Stimulated activated CD4-positive, alpha-beta T cell treated with anti-CD3 and anti-CD28 coated beads, Interleukin-1b, Interleukin-23, amount 100 ng/mL, for 1 hour (primary cell): ENCODE data around the gene DOK1.

Experiments used
- DNase-seq, 2 donors: peaks; one replicate each; pipeline ENCODE4 v3.0.0-alpha.2; 2020; ENCODE audit warnings: low read depth in 2 of 2

Gene DOK1

DNA sequence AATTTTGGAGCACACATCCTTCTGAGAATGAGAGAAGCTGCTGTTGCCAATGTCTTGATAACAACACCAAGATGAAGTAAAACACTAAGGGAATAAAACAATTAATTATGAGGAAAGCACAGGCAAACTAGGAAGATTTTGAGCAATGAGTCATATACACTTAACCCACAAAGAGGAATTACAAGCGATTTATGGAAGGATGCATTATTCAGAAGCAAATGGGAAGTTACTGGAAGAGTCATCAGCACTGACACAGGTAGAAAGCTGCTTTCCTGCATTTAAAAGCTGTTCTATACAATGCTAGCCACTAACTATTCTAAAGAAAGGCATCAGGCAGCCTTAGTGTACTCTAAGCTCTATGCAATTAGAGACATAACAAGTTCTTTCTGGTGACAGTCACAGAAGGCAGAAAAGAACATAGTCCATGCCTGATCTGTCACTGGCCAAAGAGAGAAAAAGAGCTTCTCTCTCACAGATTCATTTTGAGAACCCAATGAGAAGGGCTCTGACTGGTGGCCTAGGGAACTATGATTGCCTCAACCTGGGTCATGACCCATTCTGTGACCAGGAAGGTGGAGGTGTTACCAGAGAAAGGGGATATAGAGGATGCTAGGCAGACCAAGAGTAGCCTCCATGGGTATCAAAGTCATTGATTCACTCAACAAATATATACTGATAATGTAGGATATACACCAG, 48.2 kb downstream of the DOK1 start:
- no peak for DNase-seq

DNA sequence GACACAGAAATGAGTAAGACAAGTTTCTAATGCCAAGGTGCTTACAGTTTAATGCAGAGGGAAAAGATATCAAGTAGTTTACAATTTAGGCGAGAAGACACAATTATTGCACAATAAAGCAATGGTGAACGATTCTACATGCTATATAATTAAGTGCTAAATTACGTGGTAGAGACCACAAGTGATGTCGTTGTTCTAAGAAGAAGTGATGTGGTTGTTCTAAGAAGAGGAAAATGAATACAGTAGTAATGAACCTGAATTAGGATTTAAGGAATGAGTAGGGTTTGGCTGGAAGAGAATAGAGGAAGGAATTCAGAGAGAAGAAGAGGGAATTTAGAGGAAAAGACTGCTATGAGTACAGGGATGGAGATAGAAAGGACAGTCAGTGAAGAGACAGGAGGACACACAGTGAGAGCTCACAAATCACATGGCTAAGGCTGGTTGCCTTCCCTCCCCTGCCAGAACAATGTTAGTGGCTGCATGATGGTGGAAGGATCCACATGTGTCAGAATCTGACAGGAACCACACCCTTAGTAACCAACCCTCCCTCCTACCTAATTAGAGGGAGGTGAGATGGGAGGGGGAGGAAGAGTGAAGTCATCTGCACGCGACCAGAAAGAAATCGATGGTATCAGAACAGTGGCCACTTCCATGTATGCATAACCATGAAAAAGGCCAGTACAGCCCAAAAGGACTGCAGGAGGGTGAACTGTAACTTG, 48.9 kb downstream of the DOK1 start:
- no peak for DNase-seq

DNA sequence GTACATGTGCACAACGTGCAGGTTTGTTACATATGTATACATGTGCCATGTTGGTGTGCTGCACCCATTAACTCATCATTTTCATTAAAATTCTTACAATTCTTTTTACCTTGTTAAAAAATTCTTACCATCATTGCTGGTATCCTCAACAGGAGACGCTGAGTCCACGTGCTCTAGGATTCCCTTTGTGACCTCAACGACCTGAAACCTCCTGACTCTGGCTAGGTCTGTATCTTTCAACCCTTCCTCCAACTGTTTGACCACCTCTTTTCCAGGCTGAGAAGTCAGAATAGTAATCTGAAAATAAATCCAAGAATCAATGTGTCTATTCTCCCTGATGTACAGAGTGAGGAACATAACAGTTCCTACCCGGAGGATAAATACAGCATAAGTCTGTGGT, 52.4 kb downstream of the DOK1 start:
- DNase-seq, result no peak
